ENCODE data around the gene LRATD1. TPM values are rescaled to one million over a fixed set of nuclear protein-coding genes. Genes with fewer than 3 reads are reported as not detected.

The LRATD1 gene
- total RNA-seq, 3 donors from 2014 or later: 59.5 to 157 (median 139) TPM

GRCh38 chr2:14641116-14641515 lies 8.6 kb downstream of the LRATD1 start:
- Histone ChIP-seq H3K4me3 (no peak overlapping the region), H3K36me3 (ENCODE audit: low read depth) (no peaks in the 10 kb centered on the region), H3K4me1 (ENCODE audit: low read depth) (peaks cover 4% of the 10 kb centered on the region), H3K9me3 (no peaks in the 10 kb centered on the region)
- intact Hi-C loops (cut with DNase I, micrococcal nuclease): no loop called here
- no peak for ATAC-seq
- TF ChIP-seq CTCF (IDR thresholded peaks at IDR 0.05): no peak
- DNase-seq: no peak

DNA sequence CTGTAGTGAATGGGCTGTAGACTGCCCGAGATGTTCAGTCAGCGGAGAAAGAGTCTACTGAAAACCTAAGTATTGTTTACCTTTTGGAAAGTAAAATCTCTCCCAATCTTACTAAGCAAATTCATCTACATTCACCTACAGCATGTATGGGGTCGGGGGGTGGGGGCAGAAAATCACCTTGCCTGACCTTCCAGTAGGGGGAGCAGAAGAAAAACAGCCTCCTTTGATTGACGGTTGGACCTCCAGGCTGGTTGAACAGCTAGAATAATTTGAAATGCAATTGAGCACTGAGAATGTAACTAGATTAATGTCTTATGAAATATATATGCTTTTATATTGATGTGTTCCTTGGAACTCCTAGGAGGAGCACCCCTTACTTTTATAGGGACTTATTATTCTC lies 10.0 kb downstream of the LRATD1 start:
- H3K4me3 ChIP-seq: no peak overlapping the region
- TF ChIP-seq CTCF (IDR thresholded peaks at IDR 0.05): no peak
- peaks cover 4% of the 10 kb centered on the region for H3K4me1 ChIP-seq (ENCODE audit: low read depth)
- ATAC-seq (no peak), DNase-seq (no peak)
- H3K36me3 ChIP-seq (ENCODE audit: low read depth): no peaks in the 10 kb centered on the region
- H3K9me3 ChIP-seq: no peaks in the 10 kb centered on the region
- intact Hi-C loops (cut with DNase I, micrococcal nuclease): no loop called here

GRCh38 chr2:14647714-14648113 lies 15.2 kb downstream of the LRATD1 start:
- no peak for TF ChIP-seq CTCF (IDR thresholded peaks at IDR 0.05)
- ATAC-seq (no peak), DNase-seq (no peak)
- Histone ChIP-seq H3K36me3 (ENCODE audit: low read depth) (no peaks in the 10 kb centered on the region), H3K4me3 (no peak overlapping the region), H3K4me1 (ENCODE audit: low read depth) (no peaks in the 10 kb centered on the region), H3K9me3 (no peaks in the 10 kb centered on the region)
- intact Hi-C loops (cut with DNase I, micrococcal nuclease): no loop called here

DNA sequence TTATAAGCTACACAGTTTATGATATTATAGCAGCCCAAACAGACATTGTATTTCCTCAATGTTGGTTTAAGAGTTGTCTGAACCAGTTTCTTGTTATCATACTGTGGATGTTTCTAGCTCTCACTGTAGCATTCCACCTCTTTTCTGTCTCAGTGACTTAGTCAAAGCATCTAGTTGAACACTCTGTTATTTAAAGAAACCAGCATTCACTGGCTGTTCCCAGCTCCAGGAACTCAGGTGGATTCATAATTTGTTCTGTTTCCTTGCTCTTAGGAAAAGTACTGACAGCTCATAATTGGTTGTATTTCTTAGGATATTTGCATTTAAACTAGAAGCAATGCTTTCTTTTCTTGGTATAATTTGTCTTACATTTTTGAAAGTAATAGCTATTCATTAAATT lies 17.5 kb downstream of the LRATD1 start:
- no peak for TF ChIP-seq CTCF (IDR thresholded peaks at IDR 0.05)
- ATAC-seq (no peak), DNase-seq (no peak)
- intact Hi-C loops (cut with DNase I, micrococcal nuclease): no loop called here
- Histone ChIP-seq H3K4me1 (ENCODE audit: low read depth) (no peaks in the 10 kb centered on the region), H3K36me3 (ENCODE audit: low read depth) (no peaks in the 10 kb centered on the region), H3K9me3 (no peaks in the 10 kb centered on the region), H3K4me3 (no peak overlapping the region)

GRCh38 chr2:14654835-14655282 lies 22.3 kb downstream of the LRATD1 start:
- no peaks in the 10 kb centered on the region for H3K9me3 ChIP-seq
- ATAC-seq: no peak
- no peaks in the 10 kb centered on the region for H3K36me3 ChIP-seq (ENCODE audit: low read depth)
- no peak overlapping the region for H3K4me3 ChIP-seq
- no peak for TF ChIP-seq CTCF (IDR thresholded peaks at IDR 0.05)
- intact Hi-C loops (cut with DNase I, micrococcal nuclease): no loop called here
- DNase-seq: no peak
- H3K4me1 ChIP-seq (ENCODE audit: low read depth): no peaks in the 10 kb centered on the region

DNA sequence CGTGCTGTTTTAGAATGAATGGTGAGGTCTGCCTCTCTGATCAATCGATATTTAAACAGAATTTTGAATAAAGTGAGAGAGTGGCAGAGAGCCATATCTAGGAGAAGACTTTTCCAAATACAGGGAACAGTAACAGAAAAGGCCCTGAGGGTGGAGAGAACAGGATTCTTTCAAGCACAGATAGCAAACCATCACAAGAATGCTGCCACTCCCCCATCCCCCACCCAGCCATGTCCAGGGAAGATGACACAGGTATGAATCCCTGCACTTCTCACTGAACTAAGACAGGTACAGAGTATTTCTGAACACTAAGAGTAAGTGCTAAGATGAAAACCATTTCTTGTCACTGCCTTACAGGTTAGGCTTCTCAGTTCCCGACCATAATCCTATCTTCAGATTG lies 23.6 kb downstream of the LRATD1 start:
- intact Hi-C loops (cut with DNase I, micrococcal nuclease): no loop called here
- ATAC-seq (no peak), DNase-seq (no peak)

More for the DNA sequence above, 23.6 kb downstream of the LRATD1 start:
- Histone ChIP-seq H3K4me3 (no peak overlapping the region), H3K4me1 (ENCODE audit: low read depth) (no peaks in the 10 kb centered on the region), H3K36me3 (ENCODE audit: low read depth) (no peaks in the 10 kb centered on the region), H3K9me3 (no peaks in the 10 kb centered on the region)
- TF ChIP-seq CTCF (IDR thresholded peaks at IDR 0.05): no peak
